ENCODE results near the gene GAPVD1.

DNA sequence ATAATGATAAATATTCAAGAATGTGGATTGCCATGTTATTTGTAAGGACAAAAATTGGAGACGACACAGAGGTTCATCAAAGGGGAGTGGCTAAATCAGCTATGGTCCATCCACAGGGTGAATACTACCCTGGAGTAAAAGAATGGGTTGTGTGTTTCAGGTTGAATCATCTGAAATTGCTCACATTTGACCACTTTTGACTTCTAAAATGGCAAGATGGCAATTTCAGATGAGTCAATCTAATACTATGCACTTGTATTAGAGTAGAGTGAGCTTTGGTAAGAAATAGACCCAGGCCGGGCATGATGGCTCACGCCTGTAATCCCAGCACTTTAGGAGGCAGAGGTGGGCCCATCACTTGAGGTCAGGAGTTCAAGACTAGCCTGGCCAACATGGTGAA, 131.8 kb downstream of the GAPVD1 start:
- TF ChIP-seq, protein P1, sequence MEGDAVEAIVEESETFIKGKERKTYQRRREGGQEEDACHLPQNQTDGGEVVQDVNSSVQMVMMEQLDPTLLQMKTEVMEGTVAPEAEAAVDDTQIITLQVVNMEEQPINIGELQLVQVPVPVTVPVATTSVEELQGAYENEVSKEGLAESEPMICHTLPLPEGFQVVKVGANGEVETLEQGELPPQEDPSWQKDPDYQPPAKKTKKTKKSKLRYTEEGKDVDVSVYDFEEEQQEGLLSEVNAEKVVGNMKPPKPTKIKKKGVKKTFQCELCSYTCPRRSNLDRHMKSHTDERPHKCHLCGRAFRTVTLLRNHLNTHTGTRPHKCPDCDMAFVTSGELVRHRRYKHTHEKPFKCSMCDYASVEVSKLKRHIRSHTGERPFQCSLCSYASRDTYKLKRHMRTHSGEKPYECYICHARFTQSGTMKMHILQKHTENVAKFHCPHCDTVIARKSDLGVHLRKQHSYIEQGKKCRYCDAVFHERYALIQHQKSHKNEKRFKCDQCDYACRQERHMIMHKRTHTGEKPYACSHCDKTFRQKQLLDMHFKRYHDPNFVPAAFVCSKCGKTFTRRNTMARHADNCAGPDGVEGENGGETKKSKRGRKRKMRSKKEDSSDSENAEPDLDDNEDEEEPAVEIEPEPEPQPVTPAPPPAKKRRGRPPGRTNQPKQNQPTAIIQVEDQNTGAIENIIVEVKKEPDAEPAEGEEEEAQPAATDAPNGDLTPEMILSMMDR (IDR thresholded peaks at IDR 0.05) = no peak
- no peak for TF ChIP-seq POLR2A (IDR thresholded peaks at IDR 0.05)

Measured in esophagus squamous epithelium (tissue), 4 donors.